ACC112 (cell line): ENCODE measurements around the gene BORCS8.
"Not testable (repeated sequence)": the region's sequence is repeated elsewhere in the genome, so short reads cannot be mapped to it uniquely, and the experiment has no call there.

ENCODE experiments used
- H2AFZ ChIP-seq: fragments of 200-600 bp; sonication (generic); one replicate; pipeline ENCODE4 v1.6.0; 2017; ENCODE audit warnings: antibody characterized with exemption, low read length; ENCODE audit not compliant: unreplicated experiment
- H3K27ac ChIP-seq: fragments of 200-600 bp; sonication (generic); 2 replicates; pipeline ENCODE4 v1.5.1; 2014; ENCODE audit warnings: low read depth, mild to moderate bottlenecking, antibody characterized with exemption, low read length, moderate library complexity
- H3K27me3 ChIP-seq: fragments of 200-600 bp; sonication (generic); 2 replicates; pipeline ENCODE4 v1.6.1; 2014; ENCODE audit warnings: mild to moderate bottlenecking, antibody characterized with exemption, low read length, moderate library complexity, mixed read lengths; ENCODE audit not compliant: insufficient read depth
- H3K36me3 ChIP-seq: fragments of 200-600 bp; sonication (generic); 2 replicates; pipeline ENCODE4 v1.6.1; 2016; ENCODE audit warnings: mild to moderate bottlenecking, antibody characterized with exemption, low read length, moderate library complexity, mixed read lengths; ENCODE audit not compliant: insufficient read depth
- H3K4me1 ChIP-seq: fragments of 200-600 bp; sonication (generic); one replicate; pipeline ENCODE4 v1.6.1; 2016; ENCODE audit warnings: low read length, mixed read lengths; ENCODE audit not compliant: insufficient read depth, unreplicated experiment, control insufficient read depth
- H3K4me3 ChIP-seq: fragments of 200-600 bp; sonication (generic); 2 replicates; pipeline ENCODE4 v1.5.1; 2014; ENCODE audit warnings: mild to moderate bottlenecking, low read depth, low read length
- H3K79me2 ChIP-seq: fragments of 200-600 bp; sonication (generic); one replicate; pipeline ENCODE4 v1.6.0; 2016; ENCODE audit warnings: low read length; ENCODE audit not compliant: control insufficient read depth, unreplicated experiment, insufficient read depth

The BORCS8 gene

GRCh38 chr19:19179548-19180441 is 12.2 kb downstream of the BORCS8 start:
- Histone ChIP-seq H3K4me3 (no peak overlapping the region), H3K4me1 (no peaks in the 10 kb centered on the region), H2AFZ (no peak overlapping the region), H3K36me3 (no peaks in the 10 kb centered on the region), H3K27me3 (no peaks in the 10 kb centered on the region), H3K27ac (no peak overlapping the region), H3K79me2 (no peaks in the 10 kb centered on the region)

- no peaks in the 10 kb centered on the region for H3K27me3 ChIP-seq
- H2AFZ ChIP-seq: no peak overlapping the region
- no peaks in the 10 kb centered on the region for H3K36me3 ChIP-seq
- no peaks in the 10 kb centered on the region for H3K79me2 ChIP-seq
- no peak overlapping the region for H3K4me3 ChIP-seq
- no peak overlapping the region for H3K27ac ChIP-seq
- H3K4me1 ChIP-seq: peaks cover 5% of the 10 kb centered on the region
These were observed 15.0 kb downstream of the BORCS8 start for GRCh38 chr19:19176950-19177349.

GRCh38 chr19:19173243-19173642 is 18.7 kb downstream of the BORCS8 start:
- not testable (repeated sequence) for H3K4me1 ChIP-seq, H3K4me3 ChIP-seq, H2AFZ ChIP-seq, H3K27me3 ChIP-seq, H3K27ac ChIP-seq, H3K36me3 ChIP-seq, H3K79me2 ChIP-seq

- H3K4me1 ChIP-seq: peaks cover 7% of the 10 kb centered on the region
- no peak overlapping the region for H3K4me3 ChIP-seq
- no peaks in the 10 kb centered on the region for H3K27me3 ChIP-seq
- H3K79me2 ChIP-seq: no peaks in the 10 kb centered on the region
- no peak overlapping the region for H3K27ac ChIP-seq
- H3K36me3 ChIP-seq: no peaks in the 10 kb centered on the region
- H2AFZ ChIP-seq: no peak overlapping the region
These were observed 20.0 kb downstream of the BORCS8 start for GRCh38 chr19:19171821-19172532.

GRCh38 chr19:19170873-19171672 is 20.9 kb downstream of the BORCS8 start:
- H3K4me3 ChIP-seq: no peak overlapping the region
- H3K79me2 ChIP-seq: no peaks in the 10 kb centered on the region
- H3K4me1 ChIP-seq: peaks cover 7% of the 10 kb centered on the region
- no peak overlapping the region for H2AFZ ChIP-seq
- no peak overlapping the region for H3K27ac ChIP-seq
- H3K36me3 ChIP-seq: no peaks in the 10 kb centered on the region
- H3K27me3 ChIP-seq: no peaks in the 10 kb centered on the region

GRCh38 chr19:19170053-19170872 is 21.7 kb downstream of the BORCS8 start, which contains the start of gene MEF2B:
TSS of gene MEF2B (minus strand) at chr19:19170263. CDS start at chr19:19150735, 19,528 bp downstream.
- Histone ChIP-seq H3K27me3 (no peaks in the 10 kb centered on the region), H3K4me1 (peaks cover 7% of the 10 kb centered on the region), H2AFZ (no peak within 1 kb of the TSS), H3K36me3 (no peaks in the 10 kb centered on the region), H3K27ac (no peak within 1 kb of the TSS), H3K79me2 (no peaks in the 10 kb centered on the region), H3K4me3 (no peak within 1 kb of the TSS)

GRCh38 chr19:19169236-19170052 is 22.5 kb downstream of the BORCS8 start:
- Histone ChIP-seq H3K4me3 (no peak overlapping the region), H3K36me3 (no peaks in the 10 kb centered on the region), H3K4me1 (peaks cover 7% of the 10 kb centered on the region), H2AFZ (no peak overlapping the region), H3K27ac (no peak overlapping the region), H3K79me2 (no peaks in the 10 kb centered on the region), H3K27me3 (no peaks in the 10 kb centered on the region)

- Histone ChIP-seq H2AFZ (no peak overlapping the region), H3K4me3 (no peak overlapping the region), H3K79me2 (no peaks in the 10 kb centered on the region), H3K36me3 (no peaks in the 10 kb centered on the region), H3K4me1 (peaks cover 7% of the 10 kb centered on the region), H3K27me3 (no peaks in the 10 kb centered on the region), H3K27ac (no peak overlapping the region)
These were observed 24.3 kb downstream of the BORCS8 start for GRCh38 chr19:19167612-19168011.

- Histone ChIP-seq H3K4me3 (no peak overlapping the region), H3K36me3 (no peaks in the 10 kb centered on the region), H3K79me2 (no peaks in the 10 kb centered on the region), H3K27me3 (no peaks in the 10 kb centered on the region), H2AFZ (no peak overlapping the region), H3K27ac (no peak overlapping the region), H3K4me1 (no peaks in the 10 kb centered on the region)
These were observed 26.6 kb downstream of the BORCS8 start for GRCh38 chr19:19165396-19165795.
